NCI-H2171 treated with DMSO at 0.1 percent for 48 hours (cell line): ENCODE data around the gene PRMT6.
"Not testable (repeated sequence)": the region's sequence is repeated elsewhere in the genome, so short reads cannot be mapped to it uniquely, and the experiment has no call there.

Experiments used
- DNase-seq: peaks from one replicate; lab custom pipeline; 2025; lab: John Stamatoyannopoulos, UW

The PRMT6 gene

DNA sequence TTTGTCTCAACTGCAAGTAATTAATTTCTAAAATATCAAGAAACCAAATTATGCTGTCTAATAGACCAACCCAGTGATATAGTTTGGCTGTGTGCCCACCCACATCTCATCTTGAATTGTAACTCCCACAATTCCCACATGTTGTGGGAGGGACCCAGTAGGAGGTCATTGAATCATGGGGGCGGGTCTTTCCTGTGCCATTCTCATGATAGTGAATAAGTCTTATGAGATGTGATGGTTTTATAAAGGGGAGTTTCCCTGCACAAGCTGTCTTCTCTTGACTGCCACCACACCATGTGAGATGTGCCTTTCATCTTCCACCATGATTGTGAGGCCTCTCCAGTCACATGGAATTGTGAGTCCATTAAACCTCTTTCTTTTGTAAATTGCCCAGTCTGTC is 36.9 kb downstream of the PRMT6 start:
- not testable (repeated sequence) for DNase-seq

DNA sequence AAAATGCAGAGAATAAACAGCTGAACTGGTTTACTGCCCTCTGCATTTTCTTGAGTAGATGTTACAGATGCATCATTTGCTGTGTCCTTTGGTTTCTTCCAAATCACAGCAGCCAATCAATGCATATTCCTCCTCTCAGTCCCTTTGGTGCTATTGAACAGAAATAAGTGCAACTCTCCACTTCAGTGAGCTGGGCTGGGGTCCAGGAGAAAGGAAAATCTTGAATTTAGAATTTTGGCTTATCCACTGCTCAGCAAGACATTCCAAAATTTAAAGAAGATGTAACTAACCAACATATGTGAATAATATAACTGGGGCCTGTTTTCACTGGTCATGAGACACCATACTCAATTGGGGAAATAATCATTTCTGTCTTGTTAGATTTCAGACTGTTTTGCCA is 39.2 kb downstream of the PRMT6 start:
- DNase-seq, result no peak

DNA sequence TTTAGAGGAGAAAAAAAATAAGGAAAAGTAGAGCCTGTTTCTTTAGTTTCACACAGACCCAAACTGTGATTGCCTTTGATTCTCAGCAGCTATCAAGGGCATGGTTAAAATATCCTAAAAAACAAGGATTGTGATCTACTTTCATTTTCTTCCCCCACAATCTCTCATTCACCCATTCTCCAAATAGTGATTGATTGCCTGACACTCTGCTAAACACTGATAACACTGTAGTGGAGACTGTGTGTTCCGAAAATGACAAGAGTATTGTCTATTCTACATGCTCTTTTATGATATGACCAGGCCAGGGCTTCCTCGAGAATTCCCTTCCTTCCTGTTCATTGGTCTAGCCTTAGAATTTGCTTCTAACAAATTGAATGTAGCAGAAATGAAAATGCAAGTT is 40.2 kb downstream of the PRMT6 start:
- DNase-seq, result no peak

DNA sequence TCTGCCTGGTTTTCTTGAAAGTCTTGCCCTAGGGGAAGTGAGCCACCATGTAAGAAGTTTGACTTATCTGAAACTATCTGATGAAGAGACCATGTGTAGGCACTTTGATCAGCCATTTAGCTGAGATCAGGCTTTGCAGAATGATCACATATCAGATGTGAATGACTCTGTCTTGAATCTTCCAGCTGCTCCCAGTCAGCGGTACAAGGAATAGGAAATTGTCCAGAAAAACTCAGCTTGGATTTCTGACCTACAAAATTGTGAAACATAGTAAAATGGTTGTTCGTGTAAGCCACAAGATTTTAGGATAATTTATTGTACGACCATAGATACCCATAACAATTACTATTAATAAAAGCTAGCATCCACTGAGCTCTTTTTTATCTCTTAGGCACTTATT is 42.5 kb downstream of the PRMT6 start:
- no peak for DNase-seq

DNA sequence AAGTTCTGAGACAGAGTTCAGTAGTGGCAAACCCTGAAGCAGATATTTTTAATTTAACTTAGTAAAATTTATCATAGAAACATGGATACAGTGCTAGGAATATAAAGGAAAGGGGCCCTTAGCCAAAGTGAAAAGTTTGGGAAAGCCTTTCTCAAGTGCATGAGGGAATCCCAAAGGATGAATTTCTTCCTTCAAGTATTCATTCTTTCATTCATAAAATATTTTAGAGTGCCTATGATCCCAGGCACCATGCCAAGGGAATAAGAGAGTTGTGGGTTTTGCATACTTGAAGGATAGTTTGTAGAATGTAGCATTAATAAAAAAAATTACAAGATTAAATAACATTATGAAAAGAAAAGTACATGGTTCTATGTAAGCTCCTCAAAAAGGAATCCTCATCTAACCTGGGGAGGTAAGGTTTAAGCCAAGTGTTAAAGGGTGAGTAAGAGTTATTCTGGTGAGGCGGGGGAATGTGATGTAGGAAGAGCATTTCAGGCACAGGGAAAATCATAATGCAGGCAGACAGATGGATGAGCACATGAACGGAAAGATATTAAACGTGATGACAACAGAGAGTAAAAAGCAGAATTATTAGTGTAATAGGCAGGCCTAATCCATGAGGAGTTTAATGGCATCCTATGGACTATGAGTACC is 44.0 kb downstream of the PRMT6 start:
- no peak for DNase-seq

DNA sequence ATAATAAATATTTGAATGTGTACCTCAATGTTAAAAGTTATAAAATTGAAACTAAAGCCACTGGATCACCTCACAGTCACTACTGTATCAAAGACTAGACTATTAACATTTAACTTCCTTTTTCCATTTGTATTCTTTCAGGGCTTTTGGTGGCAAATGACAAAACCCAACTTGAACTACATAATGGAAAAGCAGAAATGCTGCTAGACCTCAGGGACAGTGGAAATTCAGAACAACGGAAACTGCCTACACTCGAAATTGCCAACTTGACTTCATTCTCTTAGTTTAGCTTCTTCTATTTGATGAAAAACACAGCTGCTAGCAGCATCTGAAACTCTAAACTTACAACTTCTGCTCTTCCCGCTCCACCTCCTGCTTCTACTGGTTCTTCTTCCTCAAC is 49.4 kb downstream of the PRMT6 start:
- DNase-seq, result no peak
